Measurements from ENCODE around the gene NPHP1. TPM values are rescaled to one million over a fixed set of nuclear protein-coding genes. Genes with fewer than 3 reads are reported as not detected.

The NPHP1 gene
- total and polyA plus RNA-seq, 2 of the 8 experiments (the other 6 are each of a cell fraction or from before 2014, with no cell fraction given) = 1.4 to 2.8 TPM

DNA sequence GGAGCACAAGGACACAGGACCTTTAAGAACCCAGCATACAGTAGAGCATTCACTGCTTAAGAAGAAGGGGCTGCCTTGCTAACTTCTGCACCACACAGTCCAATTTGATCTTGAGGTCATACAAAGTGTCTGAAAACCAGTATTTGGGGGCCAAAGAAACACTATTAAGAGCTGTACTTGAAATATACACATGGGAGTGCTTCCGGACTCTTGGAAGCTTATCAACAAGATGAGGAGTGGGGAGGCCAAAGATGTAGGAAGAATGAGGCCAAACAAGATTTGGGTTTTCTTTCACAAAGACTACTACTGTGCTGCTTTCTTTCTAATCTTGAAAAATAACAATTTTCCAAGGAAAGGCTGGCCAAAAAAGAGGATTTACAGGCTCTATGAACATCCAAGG, 64.4 kb downstream of the NPHP1 start:
- H4K5ac ChIP-seq (ENCODE audit: insufficient read length, low read depth, low read length) = no peak overlapping the region
- H3K4ac ChIP-seq (replicated peaks; ENCODE audit: insufficient read length, low read depth, low read length) = no peak overlapping the region
- no peak for TF ChIP-seq CHD1 (IDR thresholded peaks at IDR 0.05; ENCODE audit: low read depth, low read length)
- no peak for TF ChIP-seq POLR2A (IDR thresholded peaks at IDR 0.05; ENCODE audit: control extremely low read depth in 1 of 2, low read depth in 2 of 2, low read length in 2 of 2)
- TF ChIP-seq, protein P1, sequence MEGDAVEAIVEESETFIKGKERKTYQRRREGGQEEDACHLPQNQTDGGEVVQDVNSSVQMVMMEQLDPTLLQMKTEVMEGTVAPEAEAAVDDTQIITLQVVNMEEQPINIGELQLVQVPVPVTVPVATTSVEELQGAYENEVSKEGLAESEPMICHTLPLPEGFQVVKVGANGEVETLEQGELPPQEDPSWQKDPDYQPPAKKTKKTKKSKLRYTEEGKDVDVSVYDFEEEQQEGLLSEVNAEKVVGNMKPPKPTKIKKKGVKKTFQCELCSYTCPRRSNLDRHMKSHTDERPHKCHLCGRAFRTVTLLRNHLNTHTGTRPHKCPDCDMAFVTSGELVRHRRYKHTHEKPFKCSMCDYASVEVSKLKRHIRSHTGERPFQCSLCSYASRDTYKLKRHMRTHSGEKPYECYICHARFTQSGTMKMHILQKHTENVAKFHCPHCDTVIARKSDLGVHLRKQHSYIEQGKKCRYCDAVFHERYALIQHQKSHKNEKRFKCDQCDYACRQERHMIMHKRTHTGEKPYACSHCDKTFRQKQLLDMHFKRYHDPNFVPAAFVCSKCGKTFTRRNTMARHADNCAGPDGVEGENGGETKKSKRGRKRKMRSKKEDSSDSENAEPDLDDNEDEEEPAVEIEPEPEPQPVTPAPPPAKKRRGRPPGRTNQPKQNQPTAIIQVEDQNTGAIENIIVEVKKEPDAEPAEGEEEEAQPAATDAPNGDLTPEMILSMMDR (IDR thresholded peaks at IDR 0.05; ENCODE audit: control extremely low read depth in 1 of 3, insufficient read depth in 1 of 3, low read depth in 1 of 3, low read length in 3 of 3) = no peak
- no peak for TF ChIP-seq CEBPB (IDR thresholded peaks at IDR 0.05; ENCODE audit: low read depth, low read length)
- DNase-seq (ENCODE audit: low read depth in 1 of 2, low spot score in 2 of 2) (no peak), FAIRE-seq (no peak)
- CTCF ChIA-PET (ENCODE audit: partially characterized antibody) = interaction anchor here (1.4 to 5.4 kb wide), 3 partner anchors 16 to 977 kb away, joined by 3 to 22 read pairs (median 8); partner anchors contain the start of gene MALL
- H2BK12ac ChIP-seq (ENCODE audit: low read depth, low read length) = no peak overlapping the region
- H2BK15ac ChIP-seq (ENCODE audit: low read length) = no peak overlapping the region
- H3K36me3 ChIP-seq (ENCODE audit: control insufficient read depth in 2 of 4, insufficient read depth in 4 of 4, low read length in 3 of 4) = no peaks in the 10 kb centered on the region
- H3K56ac ChIP-seq (replicated peaks; ENCODE audit: insufficient read length, low read depth, low read length) = no peak overlapping the region
- no peaks in the 10 kb centered on the region for H3K4me1 ChIP-seq (replicated peaks in 1 of 4; ENCODE audit: control insufficient read depth in 3 of 4, insufficient read depth in 4 of 4, low read length in 3 of 4)
- no peak overlapping the region for H3K9ac ChIP-seq (replicated peaks in 1 of 4; ENCODE audit: extremely low read depth in 1 of 4, low read depth in 3 of 4, low read length in 3 of 4)
- no peak overlapping the region for H3K4me3 ChIP-seq (ENCODE audit: extremely low read depth in 1 of 4, insufficient read depth in 2 of 4, low read depth in 3 of 4, low read length in 4 of 4)
- no peak overlapping the region for H2BK20ac ChIP-seq (ENCODE audit: low read length)
- no peak overlapping the region for H3K4me2 ChIP-seq (ENCODE audit: insufficient read depth in 1 of 2, low read depth in 2 of 2, low read length in 2 of 2)
- 92% methylated on average over 1 of the region's 1 CpG; no CpG with 5 or more reads in 1 of the 2 experiments for WGBS, 2 experiments (ENCODE audit: extremely low coverage in 1 of 2, insufficient coverage in 1 of 2, insufficient read length in 1 of 2, insufficient replicate concordance in 2 of 2, low coverage in 1 of 2, low lambda C conversion rate in 2 of 2, missing lambda C conversion rate in 1 of 2)
- no peaks in the 10 kb centered on the region for H4K20me1 ChIP-seq (replicated peaks in 1 of 2; ENCODE audit: control insufficient read depth in 1 of 2, insufficient read depth in 2 of 2, low read length in 2 of 2)
- POLR2A ChIA-PET (ENCODE audit: partially characterized antibody) = no interaction called here
- no peak overlapping the region for H2AK5ac ChIP-seq (ENCODE audit: low read depth, low read length)
- H2BK120ac ChIP-seq (replicated peaks; ENCODE audit: low read depth, low read length) = no peak overlapping the region
- no peak overlapping the region for H2BK5ac ChIP-seq (ENCODE audit: low read depth, low read length)
- H4K8ac ChIP-seq (ENCODE audit: extremely low read depth, insufficient read depth, low read length) = no peak overlapping the region
- no peaks in the 10 kb centered on the region for H3K27me3 ChIP-seq (replicated peaks in 1 of 4; ENCODE audit: control insufficient read depth in 3 of 4, extremely low read depth in 1 of 4, insufficient read depth in 3 of 4, low read length in 3 of 4)
- H3K79me2 ChIP-seq (ENCODE audit: control insufficient read depth in 1 of 2, insufficient read depth in 2 of 2, low read length in 2 of 2) = no peaks in the 10 kb centered on the region
- H3K18ac ChIP-seq (ENCODE audit: extremely low read depth, low read length) = no peak overlapping the region
- H3K23ac ChIP-seq (ENCODE audit: insufficient read length) = no peak overlapping the region
- H3K23me2 ChIP-seq (ENCODE audit: low read depth, low read length) = no peaks in the 10 kb centered on the region
- no peaks in the 10 kb centered on the region for H3K9me3 ChIP-seq (ENCODE audit: insufficient read depth in 2 of 2, low read depth in 1 of 2, low read length in 1 of 2)
- H4K91ac ChIP-seq (replicated peaks; ENCODE audit: insufficient read length, low read length) = no peak overlapping the region
- no peak overlapping the region for H3K27ac ChIP-seq (ENCODE audit: low read depth, low read length)
- H3K79me1 ChIP-seq (ENCODE audit: low read depth, low read length) = no peaks in the 10 kb centered on the region
- no peak overlapping the region for H3K14ac ChIP-seq (ENCODE audit: insufficient read length)
- H2AFZ ChIP-seq (ENCODE audit: low read length) = no peak overlapping the region
